HCT116 (cell line): ENCODE data around the gene SEMA3C.

Experiments
- CEBPB ChIP-seq: IDR thresholded peaks from 2 replicates; pipeline ENCODE4 v1.6.1; 2012; ENCODE audit warnings: low read depth
- CTCF ChIP-seq, 3 experiments: fragments of 200-600 bp in 1 of 3; sonication (generic) in 1 of 3; IDR thresholded peaks in 2 of 3; conservative IDR thresholded peaks in 1 of 3; 2 replicates each; pipeline ENCODE4 v1.5.1; 2012 to 2017; ENCODE audit warnings: low read depth in 2 of 3, low read length in 2 of 3, antibody characterized with exemption in 1 of 3, borderline replicate concordance in 1 of 3, control low read depth in 1 of 3, mild to moderate bottlenecking in 1 of 3, mixed read lengths in 1 of 3, mixed run types in 1 of 3, moderate library complexity in 1 of 3; ENCODE audit not compliant: insufficient read depth in 1 of 3
- EZH2phosphoT487 ChIP-seq: fragments of 200-600 bp; IDR thresholded peaks from 2 replicates; pipeline ENCODE4 v1.6.1; 2018; ENCODE audit warnings: antibody characterized with exemption, borderline replicate concordance
- JUND ChIP-seq: IDR thresholded peaks from 2 replicates; pipeline ENCODE4 v1.6.1; 2012
- MAX ChIP-seq: IDR thresholded peaks from 2 replicates; pipeline ENCODE4 v1.6.1; 2012
- POLR2A ChIP-seq: IDR thresholded peaks from 2 replicates; pipeline ENCODE4 v1.7.0; 2011; ENCODE audit warnings: borderline replicate concordance; ENCODE audit not compliant: insufficient read depth, insufficient read length; ENCODE audit errors: extremely low read depth
- POLR2AphosphoS5 ChIP-seq: IDR thresholded peaks from 2 replicates; pipeline ENCODE4 v1.6.1; 2011; ENCODE audit warnings: mild to moderate bottlenecking, low read depth, low read length, moderate library complexity
- RAD21 ChIP-seq: IDR thresholded peaks from 2 replicates; pipeline ENCODE4 v1.6.1; 2012; ENCODE audit warnings: low read depth, mild to moderate bottlenecking
- REST ChIP-seq: IDR thresholded peaks from 2 replicates; pipeline ENCODE4 v1.6.1; 2012; ENCODE audit warnings: low read depth
- SIN3A ChIP-seq: IDR thresholded peaks from 2 replicates; pipeline ENCODE4 v1.6.1; 2012; ENCODE audit warnings: low read depth
- YY1 ChIP-seq: IDR thresholded peaks from 2 replicates; pipeline ENCODE4 v1.6.1; 2011; ENCODE audit warnings: low read length, low read depth, moderate library complexity, mild to moderate bottlenecking; ENCODE audit not compliant: insufficient replicate concordance; ENCODE audit errors: extremely low read depth

- TF ChIP-seq SIN3A (no peak), CTCF (IDR thresholded peaks at IDR 0.05 in 2 of 3, conservative IDR thresholded peaks at IDR 0.05 in 1 of 3; ENCODE audit: borderline replicate concordance in 1 of 3, insufficient read depth in 1 of 3, low read depth in 2 of 3, low read length in 2 of 3) (no peak), CEBPB (no peak), JUND (no peak), POLR2A (no peak), MAX (no peak), EZH2phosphoT487 (no peak), RAD21 (no peak), POLR2AphosphoS5 (no peak), REST (no peak), YY1 (no peak)
Measured at GRCh38 chr7:80726666-80727065, 192.2 kb downstream of the SEMA3C start.
